Measurements from ENCODE around the gene ING2. TPM values are rescaled to one million over a fixed set of nuclear protein-coding genes. Genes with fewer than 3 reads are reported as not detected.

The ING2 gene
- total RNA-seq, 1 experiment from 2014 or later: 7.5 TPM

- H3K4me3 ChIP-seq (ENCODE audit: low read length): no peak overlapping the region
- no peaks in the 10 kb centered on the region for H3K79me2 ChIP-seq (ENCODE audit: low read length)
- no peaks in the 10 kb centered on the region for H3K4me1 ChIP-seq (ENCODE audit: low read length)
- no peaks in the 10 kb centered on the region for H3K36me3 ChIP-seq (ENCODE audit: insufficient read depth, low read length)
- no peak overlapping the region for H3K4me2 ChIP-seq (ENCODE audit: low read depth, low read length, poor library complexity, severe bottlenecking)
- no peaks in the 10 kb centered on the region for H3K9me2 ChIP-seq (replicated peaks; ENCODE audit: insufficient read depth, low read length)
- H3K9ac ChIP-seq (ENCODE audit: low read length): no peak overlapping the region
- DNase-seq: no peak
- no peaks in the 10 kb centered on the region for H3K9me3 ChIP-seq (ENCODE audit: low read length)
- no peak overlapping the region for H3K27ac ChIP-seq (ENCODE audit: low read length)
- no peaks in the 10 kb centered on the region for H4K20me1 ChIP-seq (ENCODE audit: insufficient read depth, low read depth, low read length)
- H2AFZ ChIP-seq (ENCODE audit: low read length): no peak overlapping the region
- no peaks in the 10 kb centered on the region for H3K27me3 ChIP-seq (ENCODE audit: low read length)
These were observed 52.1 kb downstream of the ING2 start for GRCh38 chr4:183556947-183557346.

- H3K9me2 ChIP-seq (replicated peaks; ENCODE audit: insufficient read depth, low read length): no peaks in the 10 kb centered on the region
- H3K27ac ChIP-seq (ENCODE audit: low read length): no peak overlapping the region
- H3K36me3 ChIP-seq (ENCODE audit: insufficient read depth, low read length): no peaks in the 10 kb centered on the region
- no peak overlapping the region for H3K4me3 ChIP-seq (ENCODE audit: low read length)
- no peaks in the 10 kb centered on the region for H3K79me2 ChIP-seq (ENCODE audit: low read length)
- no peak for DNase-seq
- no peak overlapping the region for H3K9ac ChIP-seq (ENCODE audit: low read length)
- no peaks in the 10 kb centered on the region for H3K4me1 ChIP-seq (ENCODE audit: low read length)
- H2AFZ ChIP-seq (ENCODE audit: low read length): no peak overlapping the region
- H4K20me1 ChIP-seq (ENCODE audit: insufficient read depth, low read depth, low read length): no peaks in the 10 kb centered on the region
- H3K27me3 ChIP-seq (ENCODE audit: low read length): no peaks in the 10 kb centered on the region
- no peak overlapping the region for H3K4me2 ChIP-seq (ENCODE audit: low read depth, low read length, poor library complexity, severe bottlenecking)
- H3K9me3 ChIP-seq (ENCODE audit: low read length): no peaks in the 10 kb centered on the region
These were observed 52.8 kb downstream of the ING2 start for GRCh38 chr4:183557611-183558010.

GRCh38 chr4:183558873-183559272 lies 54.0 kb downstream of the ING2 start:
- no peak overlapping the region for H3K27ac ChIP-seq (ENCODE audit: low read length)
- no peaks in the 10 kb centered on the region for H3K36me3 ChIP-seq (ENCODE audit: insufficient read depth, low read length)
- no peaks in the 10 kb centered on the region for H3K27me3 ChIP-seq (ENCODE audit: low read length)
- no peak overlapping the region for H3K4me2 ChIP-seq (ENCODE audit: low read depth, low read length, poor library complexity, severe bottlenecking)
- no peak overlapping the region for H3K9ac ChIP-seq (ENCODE audit: low read length)
- DNase-seq: no peak
- H3K9me3 ChIP-seq (ENCODE audit: low read length): no peaks in the 10 kb centered on the region
- no peaks in the 10 kb centered on the region for H3K9me2 ChIP-seq (replicated peaks; ENCODE audit: insufficient read depth, low read length)
- no peaks in the 10 kb centered on the region for H3K79me2 ChIP-seq (ENCODE audit: low read length)
- no peaks in the 10 kb centered on the region for H3K4me1 ChIP-seq (ENCODE audit: low read length)
- H3K4me3 ChIP-seq (ENCODE audit: low read length): no peak overlapping the region
- H4K20me1 ChIP-seq (ENCODE audit: insufficient read depth, low read depth, low read length): no peaks in the 10 kb centered on the region
- H2AFZ ChIP-seq (ENCODE audit: low read length): no peak overlapping the region

GRCh38 chr4:183561905-183562304 lies 57.0 kb downstream of the ING2 start:
- H3K27me3 ChIP-seq (ENCODE audit: low read length): no peaks in the 10 kb centered on the region
- no peaks in the 10 kb centered on the region for H3K9me2 ChIP-seq (replicated peaks; ENCODE audit: insufficient read depth, low read length)
- H3K9ac ChIP-seq (ENCODE audit: low read length): no peak overlapping the region
- H4K20me1 ChIP-seq (ENCODE audit: insufficient read depth, low read depth, low read length): no peaks in the 10 kb centered on the region
- no peaks in the 10 kb centered on the region for H3K4me1 ChIP-seq (ENCODE audit: low read length)
- no peak for DNase-seq
- H2AFZ ChIP-seq (ENCODE audit: low read length): no peak overlapping the region
- no peak overlapping the region for H3K27ac ChIP-seq (ENCODE audit: low read length)
- no peaks in the 10 kb centered on the region for H3K9me3 ChIP-seq (ENCODE audit: low read length)
- no peak overlapping the region for H3K4me3 ChIP-seq (ENCODE audit: low read length)
- no peaks in the 10 kb centered on the region for H3K36me3 ChIP-seq (ENCODE audit: insufficient read depth, low read length)
- H3K4me2 ChIP-seq (ENCODE audit: low read depth, low read length, poor library complexity, severe bottlenecking): no peak overlapping the region
- no peaks in the 10 kb centered on the region for H3K79me2 ChIP-seq (ENCODE audit: low read length)

Other genes with a start within 250 kb of the ING2 start
- gene CLDN22, start 184.8 kb upstream of the ING2 start, total RNA-seq (2014; rRNA removed; shearing (Covaris generic); ENCODE audit: low replicate concordance): not detected in 2 replicates
- not detected in 2 replicates for gene CLDN24, start 182.6 kb upstream of the ING2 start, total RNA-seq (2014; rRNA removed; shearing (Covaris generic); ENCODE audit: low replicate concordance)
- 11.1 and 16.8 TPM in 2 replicates for gene CDKN2AIP, start 60.4 kb upstream of the ING2 start, total RNA-seq (2014; rRNA removed; shearing (Covaris generic); ENCODE audit: low replicate concordance)
- 10.6 and 16.9 TPM in 2 replicates for gene RWDD4, start 154.1 kb downstream of the ING2 start, total RNA-seq (2014; rRNA removed; shearing (Covaris generic); ENCODE audit: low replicate concordance)
- gene TRAPPC11, start 154.2 kb downstream of the ING2 start, total RNA-seq (2014; rRNA removed; shearing (Covaris generic); ENCODE audit: low replicate concordance): 32.5 and 34.5 TPM in 2 replicates

Measured in Karpas-422 (cell line).